H9 (cell line): ENCODE results near the gene DUSP7. TPM values are rescaled to one million over a fixed set of nuclear protein-coding genes. Genes with fewer than 3 reads are reported as not detected.
A peak's percentile ranks its signal among the peaks of the same experiment; 100 is the strongest.

ENCODE experiments used
- DNase-seq: peaks from one replicate; pipeline ENCODE4 v3.0.0-alpha.2; 2017
- H2AFZ ChIP-seq: one replicate; pipeline ENCODE4 v1.6.1; 2013; ENCODE audit warnings: mild to moderate bottlenecking, low read length, control low read depth, moderate library complexity
- H2AK5ac ChIP-seq: 2 replicates; pipeline ENCODE4 v1.6.1; 2013; ENCODE audit warnings: low read length, control low read depth, mixed read lengths; ENCODE audit not compliant: insufficient read length
- H2BK120ac ChIP-seq: one replicate; pipeline ENCODE4 v1.6.1; 2013; ENCODE audit warnings: low read depth, mild to moderate bottlenecking, low read length, control low read depth, inconsistent platforms; ENCODE audit not compliant: poor library complexity, severe bottlenecking
- H2BK12ac ChIP-seq: 2 replicates; pipeline ENCODE4 v1.6.1; 2013; ENCODE audit warnings: low read length, control low read depth, mixed read lengths, low read depth; ENCODE audit not compliant: insufficient read length
- H2BK15ac ChIP-seq: 2 replicates; pipeline ENCODE4 v1.6.1; 2013; ENCODE audit warnings: low read depth, low read length, control low read depth
- H2BK20ac ChIP-seq: one replicate; pipeline ENCODE4 v1.6.1; 2013; ENCODE audit warnings: low read depth, mild to moderate bottlenecking, low read length, control low read depth, inconsistent platforms; ENCODE audit not compliant: poor library complexity, severe bottlenecking
- H2BK5ac ChIP-seq: 2 replicates; pipeline ENCODE4 v1.6.1; 2013; ENCODE audit warnings: low read length, control low read depth, mixed read lengths; ENCODE audit not compliant: insufficient read length
- H3K14ac ChIP-seq: 2 replicates; pipeline ENCODE4 v1.6.1; 2013; ENCODE audit warnings: low read length, control low read depth; ENCODE audit not compliant: insufficient read depth
- H3K18ac ChIP-seq: 2 replicates; pipeline ENCODE4 v1.6.1; 2013; ENCODE audit warnings: low read depth, mild to moderate bottlenecking, mixed read lengths, low read length, control low read depth; ENCODE audit not compliant: insufficient read length
- H3K23ac ChIP-seq: 2 replicates; pipeline ENCODE4 v1.6.1; 2013; ENCODE audit warnings: low read length, control low read depth, mixed read lengths, low read depth; ENCODE audit not compliant: insufficient read length
- H3K23me2 ChIP-seq: 2 replicates; pipeline ENCODE4 v1.6.1; 2013; ENCODE audit warnings: low read depth, mild to moderate bottlenecking, mixed read lengths, low read length, control low read depth; ENCODE audit not compliant: insufficient read length, poor library complexity, severe bottlenecking
- H3K27ac ChIP-seq: 2 replicates; pipeline ENCODE4 v1.5.1; 2013; ENCODE audit warnings: low read length, control low read depth, mixed read lengths, low read depth; ENCODE audit not compliant: insufficient read length
- H3K27me3 ChIP-seq: 2 replicates; pipeline ENCODE4 v1.6.1; 2013; ENCODE audit warnings: low read length, control low read depth, inconsistent platforms; ENCODE audit not compliant: insufficient read depth
- H3K4ac ChIP-seq: 2 replicates; pipeline ENCODE4 v1.6.1; 2013; ENCODE audit warnings: low read depth, mild to moderate bottlenecking, control low read depth, inconsistent platforms, low read length, moderate library complexity
- H3K4me1 ChIP-seq: 2 replicates; pipeline ENCODE4 v1.6.1; 2013; ENCODE audit warnings: low read length, control low read depth, inconsistent platforms; ENCODE audit not compliant: insufficient read depth
- H3K4me2 ChIP-seq: 2 replicates; pipeline ENCODE4 v1.6.1; 2013; ENCODE audit warnings: low read length, control low read depth, mixed read lengths; ENCODE audit not compliant: insufficient read length, insufficient read depth
- H3K56ac ChIP-seq: 2 replicates; pipeline ENCODE4 v1.6.1; 2013; ENCODE audit warnings: low read depth, mild to moderate bottlenecking, mixed read lengths, low read length, control low read depth; ENCODE audit not compliant: insufficient read length
- H3K79me1 ChIP-seq: 2 replicates; pipeline ENCODE4 v1.6.1; 2013; ENCODE audit warnings: low read depth, mild to moderate bottlenecking, moderate library complexity, low read length, control low read depth, inconsistent platforms; ENCODE audit not compliant: insufficient read depth, poor library complexity, severe bottlenecking
- H3K79me2 ChIP-seq: 2 replicates; pipeline ENCODE4 v1.6.1; 2013; ENCODE audit warnings: low read length, control low read depth, inconsistent platforms; ENCODE audit not compliant: insufficient read depth
- H3K9ac ChIP-seq: 2 replicates; pipeline ENCODE4 v1.6.1; 2013; ENCODE audit warnings: low read length, control low read depth, mixed read lengths; ENCODE audit not compliant: insufficient read length; ENCODE audit errors: extremely low read depth
- H3K9me3 ChIP-seq: one replicate; pipeline ENCODE4 v1.6.1; 2013; ENCODE audit warnings: low read depth, low read length, inconsistent platforms; ENCODE audit not compliant: control insufficient read depth
- H3T11ph ChIP-seq: one replicate; pipeline ENCODE4 v1.6.1; 2013; ENCODE audit warnings: mild to moderate bottlenecking, low read length, control low read depth, inconsistent platforms
- H4K20me1 ChIP-seq: one replicate; pipeline ENCODE4 v1.6.1; 2013; ENCODE audit not compliant: control insufficient read depth, insufficient read length, insufficient read depth
- H4K5ac ChIP-seq: 2 replicates; pipeline ENCODE4 v1.6.1; 2013; ENCODE audit warnings: low read depth, mild to moderate bottlenecking, mixed read lengths, low read length, control low read depth; ENCODE audit not compliant: insufficient read length
- H4K8ac ChIP-seq: replicated peaks from 2 replicates; pipeline ENCODE4 v1.6.1; 2013; ENCODE audit warnings: low read length, control low read depth, mixed read lengths, low read depth; ENCODE audit not compliant: insufficient read length
- H4K91ac ChIP-seq: 2 replicates; pipeline ENCODE4 v1.6.1; 2013; ENCODE audit warnings: low read depth, mild to moderate bottlenecking, moderate library complexity, mixed read lengths, low read length, control low read depth; ENCODE audit not compliant: insufficient read length
- H3K27ac Mint-ChIP-seq, 3 experiments: 2 replicates in 2 of 3; 3 replicates in 1 of 3; pipeline ENCODE4 v1.8.0; 2020 to 2021; ENCODE audit warnings: mixed read lengths in 3 of 3, mild to moderate bottlenecking in 1 of 3, moderate library complexity in 1 of 3
- H3K27me3 Mint-ChIP-seq: 2 replicates; pipeline ENCODE4 v1.8.0; 2021; ENCODE audit warnings: low read depth, mild to moderate bottlenecking, moderate library complexity, mixed read lengths
- H3K36me3 Mint-ChIP-seq, 3 experiments: 2 replicates in 2 of 3; 3 replicates in 1 of 3; pipeline ENCODE4 v1.8.0; 2020 to 2021; ENCODE audit warnings: low read depth in 3 of 3, mixed read lengths in 3 of 3; ENCODE audit not compliant: insufficient read depth in 1 of 3
- H3K4me1 Mint-ChIP-seq, 2 experiments: 2 replicates each; pipeline ENCODE4 v1.8.0; 2020; ENCODE audit warnings: mixed read lengths in 2 of 2
- H3K4me3 Mint-ChIP-seq, 2 experiments: 2 replicates in 1 of 2; 3 replicates in 1 of 2; pipeline ENCODE4 v1.8.0; 2020 to 2021; ENCODE audit warnings: mild to moderate bottlenecking in 2 of 2, mixed read lengths in 2 of 2, moderate library complexity in 1 of 2
- H3K9me3 Mint-ChIP-seq, 2 experiments: 2 replicates in 1 of 2; 3 replicates in 1 of 2; pipeline ENCODE4 v1.8.0; 2020; ENCODE audit warnings: mild to moderate bottlenecking in 2 of 2, mixed read lengths in 2 of 2, moderate library complexity in 1 of 2
- CTCF ChIP-seq: fragments of 200-600 bp; sonication (generic); conservative IDR thresholded peaks from 3 replicates; pipeline ENCODE4 v1.8.0; 2021; ENCODE audit warnings: antibody characterized with exemption, mild to moderate bottlenecking
- WGBS: extraction: QIAGEN DNeasy Blood & Tissue Kit; methylation state at CpG from one replicate; pipeline ENCODE4 v1.1.7; 2013; ENCODE audit warnings: missing lambda C conversion rate, low lambda C conversion rate, mixed read lengths; ENCODE audit not compliant: insufficient read length; ENCODE audit errors: extremely low coverage; 5-methylcytosine and 5-hydroxymethylcytosine counted together
- total RNA-seq: library from RNA; stranded (reverse); gene quantifications from 2 replicates; pipeline ENCODE4 v1.2.1, GENCODE V29; 2021

DUSP7 gene
- total RNA-seq, 1 experiment from 2014 or later = 24.0 TPM

GRCh38 chr3:52059781-52060180 lies 3.4 kb upstream of the DUSP7 start:
- Histone ChIP-seq H3K4me1 (no peaks in the 10 kb centered on the region), H3K4ac (no peak overlapping the region), H2AFZ (no peak overlapping the region), H3K27me3 (no peaks in the 10 kb centered on the region; the same call in 1 of the 2 replicates), H2AK5ac (no peak overlapping the region), H3K18ac (no peak overlapping the region), H4K5ac (no peak overlapping the region), H3K23me2 (peaks cover 13% of the 10 kb centered on the region), H2BK15ac (no peak overlapping the region), H4K8ac (no peak overlapping the region), H3K27ac (no peak overlapping the region), H2BK5ac (no peak overlapping the region), H3K23ac (no peak overlapping the region), H3K56ac (no peak overlapping the region), H3K9me3 (no peaks in the 10 kb centered on the region), H3K4me2 (no peak overlapping the region), H2BK12ac (no peak overlapping the region), H3T11ph (no peak overlapping the region), H3K79me2 (no peaks in the 10 kb centered on the region), H3K14ac (no peak overlapping the region), H2BK120ac (no peak overlapping the region), H3K79me1 (no peaks in the 10 kb centered on the region), H3K9ac (no peak overlapping the region), H2BK20ac (no peak overlapping the region), H4K91ac (no peak overlapping the region), H4K20me1 (peaks cover 2% of the 10 kb centered on the region)
- TF ChIP-seq CTCF = no peak
- DNase-seq = no peak
- WGBS = no CpG with 5 or more reads among the region's 7 CpGs
- H3K4me3 Mint-ChIP-seq = peak overlapping the region in 1 of 2 experiments; percentile 7; a peak in 2 of 5 replicates
- no peaks in the 10 kb centered on the region for H3K36me3 Mint-ChIP-seq
- no peaks in the 10 kb centered on the region for H3K9me3 Mint-ChIP-seq
- H3K4me1 Mint-ChIP-seq = peaks cover 3 to 10% of the 10 kb centered on the region in 2 experiments; a peak in 2 of 4 replicates
- peaks cover 43% of the 10 kb centered on the region for H3K27me3 Mint-ChIP-seq
- no peak overlapping the region; a peak in 1 of 7 replicates for H3K27ac Mint-ChIP-seq
